H9 (cell line): Measurements from ENCODE around the gene SLC2A10. TPM values are rescaled to one million over a fixed set of nuclear protein-coding genes. Genes with fewer than 3 reads are reported as not detected.

Experiments used
- DNase-seq: peaks from one replicate; pipeline ENCODE4 v3.0.0-alpha.2; 2017
- H2AFZ ChIP-seq: one replicate; pipeline ENCODE4 v1.6.1; 2013; ENCODE audit warnings: mild to moderate bottlenecking, low read length, control low read depth, moderate library complexity
- H2AK5ac ChIP-seq: 2 replicates; pipeline ENCODE4 v1.6.1; 2013; ENCODE audit warnings: low read length, control low read depth, mixed read lengths; ENCODE audit not compliant: insufficient read length
- H2BK120ac ChIP-seq: one replicate; pipeline ENCODE4 v1.6.1; 2013; ENCODE audit warnings: low read depth, mild to moderate bottlenecking, low read length, control low read depth, inconsistent platforms; ENCODE audit not compliant: poor library complexity, severe bottlenecking
- H2BK12ac ChIP-seq: 2 replicates; pipeline ENCODE4 v1.6.1; 2013; ENCODE audit warnings: low read length, control low read depth, mixed read lengths, low read depth; ENCODE audit not compliant: insufficient read length
- H2BK15ac ChIP-seq: 2 replicates; pipeline ENCODE4 v1.6.1; 2013; ENCODE audit warnings: low read depth, low read length, control low read depth
- H2BK20ac ChIP-seq: one replicate; pipeline ENCODE4 v1.6.1; 2013; ENCODE audit warnings: low read depth, mild to moderate bottlenecking, low read length, control low read depth, inconsistent platforms; ENCODE audit not compliant: poor library complexity, severe bottlenecking
- H2BK5ac ChIP-seq: 2 replicates; pipeline ENCODE4 v1.6.1; 2013; ENCODE audit warnings: low read length, control low read depth, mixed read lengths; ENCODE audit not compliant: insufficient read length
- H3K14ac ChIP-seq: 2 replicates; pipeline ENCODE4 v1.6.1; 2013; ENCODE audit warnings: low read length, control low read depth; ENCODE audit not compliant: insufficient read depth
- H3K18ac ChIP-seq: 2 replicates; pipeline ENCODE4 v1.6.1; 2013; ENCODE audit warnings: low read depth, mild to moderate bottlenecking, mixed read lengths, low read length, control low read depth; ENCODE audit not compliant: insufficient read length
- H3K23ac ChIP-seq: 2 replicates; pipeline ENCODE4 v1.6.1; 2013; ENCODE audit warnings: low read length, control low read depth, mixed read lengths, low read depth; ENCODE audit not compliant: insufficient read length
- H3K23me2 ChIP-seq: 2 replicates; pipeline ENCODE4 v1.6.1; 2013; ENCODE audit warnings: low read depth, mild to moderate bottlenecking, mixed read lengths, low read length, control low read depth; ENCODE audit not compliant: insufficient read length, poor library complexity, severe bottlenecking
- H3K27ac ChIP-seq: 2 replicates; pipeline ENCODE4 v1.5.1; 2013; ENCODE audit warnings: low read length, control low read depth, mixed read lengths, low read depth; ENCODE audit not compliant: insufficient read length
- H3K27me3 ChIP-seq: 2 replicates; pipeline ENCODE4 v1.6.1; 2013; ENCODE audit warnings: low read length, control low read depth, inconsistent platforms; ENCODE audit not compliant: insufficient read depth
- H3K4ac ChIP-seq: 2 replicates; pipeline ENCODE4 v1.6.1; 2013; ENCODE audit warnings: low read depth, mild to moderate bottlenecking, control low read depth, inconsistent platforms, low read length, moderate library complexity
- H3K4me1 ChIP-seq: 2 replicates; pipeline ENCODE4 v1.6.1; 2013; ENCODE audit warnings: low read length, control low read depth, inconsistent platforms; ENCODE audit not compliant: insufficient read depth
- H3K4me2 ChIP-seq: 2 replicates; pipeline ENCODE4 v1.6.1; 2013; ENCODE audit warnings: low read length, control low read depth, mixed read lengths; ENCODE audit not compliant: insufficient read length, insufficient read depth
- H3K56ac ChIP-seq: 2 replicates; pipeline ENCODE4 v1.6.1; 2013; ENCODE audit warnings: low read depth, mild to moderate bottlenecking, mixed read lengths, low read length, control low read depth; ENCODE audit not compliant: insufficient read length
- H3K79me1 ChIP-seq: 2 replicates; pipeline ENCODE4 v1.6.1; 2013; ENCODE audit warnings: low read depth, mild to moderate bottlenecking, moderate library complexity, low read length, control low read depth, inconsistent platforms; ENCODE audit not compliant: insufficient read depth, poor library complexity, severe bottlenecking
- H3K79me2 ChIP-seq: 2 replicates; pipeline ENCODE4 v1.6.1; 2013; ENCODE audit warnings: low read length, control low read depth, inconsistent platforms; ENCODE audit not compliant: insufficient read depth
- H3K9ac ChIP-seq: 2 replicates; pipeline ENCODE4 v1.6.1; 2013; ENCODE audit warnings: low read length, control low read depth, mixed read lengths; ENCODE audit not compliant: insufficient read length; ENCODE audit errors: extremely low read depth
- H3K9me3 ChIP-seq: one replicate; pipeline ENCODE4 v1.6.1; 2013; ENCODE audit warnings: low read depth, low read length, inconsistent platforms; ENCODE audit not compliant: control insufficient read depth
- H3T11ph ChIP-seq: one replicate; pipeline ENCODE4 v1.6.1; 2013; ENCODE audit warnings: mild to moderate bottlenecking, low read length, control low read depth, inconsistent platforms
- H4K20me1 ChIP-seq: one replicate; pipeline ENCODE4 v1.6.1; 2013; ENCODE audit not compliant: control insufficient read depth, insufficient read length, insufficient read depth
- H4K5ac ChIP-seq: 2 replicates; pipeline ENCODE4 v1.6.1; 2013; ENCODE audit warnings: low read depth, mild to moderate bottlenecking, mixed read lengths, low read length, control low read depth; ENCODE audit not compliant: insufficient read length
- H4K8ac ChIP-seq: replicated peaks from 2 replicates; pipeline ENCODE4 v1.6.1; 2013; ENCODE audit warnings: low read length, control low read depth, mixed read lengths, low read depth; ENCODE audit not compliant: insufficient read length
- H4K91ac ChIP-seq: 2 replicates; pipeline ENCODE4 v1.6.1; 2013; ENCODE audit warnings: low read depth, mild to moderate bottlenecking, moderate library complexity, mixed read lengths, low read length, control low read depth; ENCODE audit not compliant: insufficient read length
- H3K27ac Mint-ChIP-seq, 3 experiments: 2 replicates in 2 of 3; 3 replicates in 1 of 3; pipeline ENCODE4 v1.8.0; 2020 to 2021; ENCODE audit warnings: mixed read lengths in 3 of 3, mild to moderate bottlenecking in 1 of 3, moderate library complexity in 1 of 3
- H3K27me3 Mint-ChIP-seq: 2 replicates; pipeline ENCODE4 v1.8.0; 2021; ENCODE audit warnings: low read depth, mild to moderate bottlenecking, moderate library complexity, mixed read lengths
- H3K36me3 Mint-ChIP-seq, 3 experiments: 2 replicates in 2 of 3; 3 replicates in 1 of 3; pipeline ENCODE4 v1.8.0; 2020 to 2021; ENCODE audit warnings: low read depth in 3 of 3, mixed read lengths in 3 of 3; ENCODE audit not compliant: insufficient read depth in 1 of 3
- H3K4me1 Mint-ChIP-seq, 2 experiments: 2 replicates each; pipeline ENCODE4 v1.8.0; 2020; ENCODE audit warnings: mixed read lengths in 2 of 2
- H3K4me3 Mint-ChIP-seq, 2 experiments: 2 replicates in 1 of 2; 3 replicates in 1 of 2; pipeline ENCODE4 v1.8.0; 2020 to 2021; ENCODE audit warnings: mild to moderate bottlenecking in 2 of 2, mixed read lengths in 2 of 2, moderate library complexity in 1 of 2
- H3K9me3 Mint-ChIP-seq, 2 experiments: 2 replicates in 1 of 2; 3 replicates in 1 of 2; pipeline ENCODE4 v1.8.0; 2020; ENCODE audit warnings: mild to moderate bottlenecking in 2 of 2, mixed read lengths in 2 of 2, moderate library complexity in 1 of 2
- CTCF ChIP-seq: fragments of 200-600 bp; sonication (generic); conservative IDR thresholded peaks from 3 replicates; pipeline ENCODE4 v1.8.0; 2021; ENCODE audit warnings: antibody characterized with exemption, mild to moderate bottlenecking
- WGBS: extraction: QIAGEN DNeasy Blood & Tissue Kit; methylation state at CpG from one replicate; pipeline ENCODE4 v1.1.7; 2013; ENCODE audit warnings: missing lambda C conversion rate, low lambda C conversion rate, mixed read lengths; ENCODE audit not compliant: insufficient read length; ENCODE audit errors: extremely low coverage; 5-methylcytosine and 5-hydroxymethylcytosine counted together
- total RNA-seq: library from RNA; stranded (reverse); gene quantifications from 2 replicates; pipeline ENCODE4 v1.2.1, GENCODE V29; 2021

The SLC2A10 gene
- total RNA-seq, 1 experiment from 2014 or later, result 8.2 TPM

GRCh38 chr20:46689082-46689753, 20.2 kb upstream of the SLC2A10 start, which contains the start of gene TP53RK:
Gene TP53RK, minus strand, starts transcription at chr20:46689444. Its CDS starts 30 bp downstream, at chr20:46689414.
- H3K4me3 Mint-ChIP-seq, result peak within 1 kb of the TSS; percentile 92 to 96
- Histone ChIP-seq H3K79me1 (no peaks in the 10 kb centered on the region), H4K8ac (no peak within 1 kb of the TSS), H3K9me3 (no peaks in the 10 kb centered on the region), H4K91ac (no peak within 1 kb of the TSS), H2BK5ac (no peak within 1 kb of the TSS), H2BK120ac (no peak within 1 kb of the TSS), H3K4ac (no peak within 1 kb of the TSS), H3T11ph (no peak within 1 kb of the TSS), H4K20me1 (no peaks in the 10 kb centered on the region), H3K23me2 (peaks cover 8% of the 10 kb centered on the region), H3K27me3 (no peaks in the 10 kb centered on the region), H3K18ac (peak within 1 kb of the TSS; percentile 93), H3K4me2 (peak within 1 kb of the TSS; percentile 96), H2BK12ac (no peak within 1 kb of the TSS), H3K14ac (peak within 1 kb of the TSS; percentile 98), H2BK15ac (no peak within 1 kb of the TSS), H3K23ac (no peak within 1 kb of the TSS), H3K79me2 (peaks cover 9% of the 10 kb centered on the region; the same call in 1 of the 2 replicates), H3K4me1 (0 out of 2 replicates have a peak, but pooled peaks cover 2% of the 10 kb centered on the region), H2BK20ac (no peak within 1 kb of the TSS), H3K9ac (peak within 1 kb of the TSS; percentile 97), H3K56ac (no peak within 1 kb of the TSS), H3K27ac (peak within 1 kb of the TSS; percentile 25), H2AFZ (peak within 1 kb of the TSS; percentile 74), H4K5ac (no peak within 1 kb of the TSS), H2AK5ac (no peak within 1 kb of the TSS)
- TF ChIP-seq CTCF, result peak; percentile 44; the same call in 2 of the 3 replicates
- no CpG with 5 or more reads among the region's 71 CpGs for WGBS
- peak; percentile 100 for DNase-seq
- H3K9me3 Mint-ChIP-seq, result peaks cover 0 to 3% of the 10 kb centered on the region in 2 experiments; a peak in 1 of 5 replicates
- H3K27ac Mint-ChIP-seq, result peak within 1 kb of the TSS; percentile 94 to 97 (median 95)
- H3K27me3 Mint-ChIP-seq, result no peaks in the 10 kb centered on the region
- H3K36me3 Mint-ChIP-seq, result peaks cover 17 to 22% (median 20%) of the 10 kb centered on the region in 3 experiments
- H3K4me1 Mint-ChIP-seq, result peaks cover 32 to 35% of the 10 kb centered on the region in 2 experiments
